ENCODE data around the gene RNF8. TPM values are rescaled to one million over a fixed set of nuclear protein-coding genes. Genes with fewer than 3 reads are reported as not detected.
"Not testable (repeated sequence)": the region's sequence is repeated elsewhere in the genome, so short reads cannot be mapped to it uniquely, and the experiment has no call there.

RNF8 gene
- total RNA-seq (2014; rRNA removed; shearing (Covaris generic)): 31.3 and 37.8 TPM in 2 replicates

GRCh38 chr6:37353761-37354525, at the start of gene RNF8:
Gene RNF8, plus strand, starts transcription at chr6:37353983. Its CDS starts 182 bp downstream, at chr6:37354165.
- peak; percentile 85 for DNase-seq (ENCODE audit: low spot score)

GRCh38 chr6:37304766-37305165, 49.0 kb upstream of the RNF8 start:
- no peak for DNase-seq (ENCODE audit: low spot score)

- DNase-seq (ENCODE audit: low spot score): no peak
Observed at GRCh38 chr6:37305841-37306425, 47.9 kb upstream of the RNF8 start.

- DNase-seq (ENCODE audit: low spot score): no peak
Observed at GRCh38 chr6:37306624-37307222, 47.1 kb upstream of the RNF8 start.

GRCh38 chr6:37307484-37307883, 46.3 kb upstream of the RNF8 start:
- not testable (repeated sequence) for DNase-seq (ENCODE audit: low spot score)

GRCh38 chr6:37308069-37308815, 45.5 kb upstream of the RNF8 start:
- no peak for DNase-seq (ENCODE audit: low spot score)

- DNase-seq (ENCODE audit: low spot score): no peak
Observed at GRCh38 chr6:37309046-37309445, 44.7 kb upstream of the RNF8 start.

GRCh38 chr6:37309692-37310091, 44.1 kb upstream of the RNF8 start:
- DNase-seq (ENCODE audit: low spot score): no peak

GRCh38 chr6:37310966-37311365, 42.8 kb upstream of the RNF8 start:
- DNase-seq (ENCODE audit: low spot score): no peak

GRCh38 chr6:37311741-37312473, 41.9 kb upstream of the RNF8 start:
- DNase-seq (ENCODE audit: low spot score): no peak

GRCh38 chr6:37313723-37314486, 39.9 kb upstream of the RNF8 start:
- DNase-seq (ENCODE audit: low spot score): no peak

GRCh38 chr6:37314487-37315156, 39.2 kb upstream of the RNF8 start:
- no peak for DNase-seq (ENCODE audit: low spot score)

- no peak for DNase-seq (ENCODE audit: low spot score)
Observed at GRCh38 chr6:37315157-37315515, 38.6 kb upstream of the RNF8 start.

GRCh38 chr6:37316071-37316470, 37.7 kb upstream of the RNF8 start:
- DNase-seq (ENCODE audit: low spot score): no peak

GRCh38 chr6:37317312-37318038, 36.3 kb upstream of the RNF8 start:
- DNase-seq (ENCODE audit: low spot score): no peak

- peak; percentile 1 for DNase-seq (ENCODE audit: low spot score)
Observed at GRCh38 chr6:37319156-37319555, 34.6 kb upstream of the RNF8 start.

GRCh38 chr6:37319856-37320480, 33.8 kb upstream of the RNF8 start:
- DNase-seq (ENCODE audit: low spot score): no peak

- no peak for DNase-seq (ENCODE audit: low spot score)
Observed at GRCh38 chr6:37320646-37321045, 33.1 kb upstream of the RNF8 start.

- no peak for DNase-seq (ENCODE audit: low spot score)
Observed at GRCh38 chr6:37321101-37321500, 32.7 kb upstream of the RNF8 start.

All from H4 (cell line).